WI38 (cell line): Measurements from ENCODE around the gene NUP214.

ENCODE experiments used
- H3K4me3 ChIP-seq: 2 replicates; pipeline ENCODE4 v1.5.1; 2011; ENCODE audit warnings: low read depth, mild to moderate bottlenecking, control low read depth, low read length
- TF ChIP-seq, protein P1 (sequence below): IDR thresholded peaks from 2 replicates; pipeline ENCODE4 v1.5.1; 2012; ENCODE audit warnings: low read depth, mild to moderate bottlenecking, control low read depth, low read length

NUP214 gene

GRCh38 chr9:131227112-131227958 is 101.9 kb downstream of the NUP214 start:
- TF ChIP-seq, protein P1, sequence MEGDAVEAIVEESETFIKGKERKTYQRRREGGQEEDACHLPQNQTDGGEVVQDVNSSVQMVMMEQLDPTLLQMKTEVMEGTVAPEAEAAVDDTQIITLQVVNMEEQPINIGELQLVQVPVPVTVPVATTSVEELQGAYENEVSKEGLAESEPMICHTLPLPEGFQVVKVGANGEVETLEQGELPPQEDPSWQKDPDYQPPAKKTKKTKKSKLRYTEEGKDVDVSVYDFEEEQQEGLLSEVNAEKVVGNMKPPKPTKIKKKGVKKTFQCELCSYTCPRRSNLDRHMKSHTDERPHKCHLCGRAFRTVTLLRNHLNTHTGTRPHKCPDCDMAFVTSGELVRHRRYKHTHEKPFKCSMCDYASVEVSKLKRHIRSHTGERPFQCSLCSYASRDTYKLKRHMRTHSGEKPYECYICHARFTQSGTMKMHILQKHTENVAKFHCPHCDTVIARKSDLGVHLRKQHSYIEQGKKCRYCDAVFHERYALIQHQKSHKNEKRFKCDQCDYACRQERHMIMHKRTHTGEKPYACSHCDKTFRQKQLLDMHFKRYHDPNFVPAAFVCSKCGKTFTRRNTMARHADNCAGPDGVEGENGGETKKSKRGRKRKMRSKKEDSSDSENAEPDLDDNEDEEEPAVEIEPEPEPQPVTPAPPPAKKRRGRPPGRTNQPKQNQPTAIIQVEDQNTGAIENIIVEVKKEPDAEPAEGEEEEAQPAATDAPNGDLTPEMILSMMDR, result no peak
- H3K4me3 ChIP-seq, result no peak overlapping the region

GRCh38 chr9:131227959-131228460 is 102.6 kb downstream of the NUP214 start:
- H3K4me3 ChIP-seq, result no peak overlapping the region
- TF ChIP-seq, protein P1, result no peak

- TF ChIP-seq, protein P1, result no peak
- no peak overlapping the region for H3K4me3 ChIP-seq
Measured at GRCh38 chr9:131228988-131229387, 103.6 kb downstream of the NUP214 start.

DNA sequence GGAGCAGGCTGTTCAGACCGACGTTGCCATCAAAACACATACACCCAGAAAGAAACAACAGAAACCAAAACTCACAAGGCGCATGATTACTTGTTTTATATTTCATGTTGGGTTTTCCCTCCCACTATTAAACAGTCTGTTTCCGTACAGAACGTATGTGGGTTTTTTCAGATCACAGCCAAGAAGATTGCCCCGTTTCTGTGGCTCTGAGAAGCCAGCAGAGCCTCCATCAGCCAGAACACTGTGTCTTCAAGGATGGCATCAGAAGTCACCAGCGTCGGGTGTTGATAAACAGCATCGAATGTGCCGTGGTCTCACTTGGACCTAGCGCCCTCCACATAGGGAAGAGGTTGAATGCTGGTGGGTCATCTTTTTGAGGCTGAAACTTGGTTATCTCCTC is 108.2 kb downstream of the NUP214 start:
- H3K4me3 ChIP-seq, result no peak overlapping the region
- TF ChIP-seq, protein P1, result no peak

DNA sequence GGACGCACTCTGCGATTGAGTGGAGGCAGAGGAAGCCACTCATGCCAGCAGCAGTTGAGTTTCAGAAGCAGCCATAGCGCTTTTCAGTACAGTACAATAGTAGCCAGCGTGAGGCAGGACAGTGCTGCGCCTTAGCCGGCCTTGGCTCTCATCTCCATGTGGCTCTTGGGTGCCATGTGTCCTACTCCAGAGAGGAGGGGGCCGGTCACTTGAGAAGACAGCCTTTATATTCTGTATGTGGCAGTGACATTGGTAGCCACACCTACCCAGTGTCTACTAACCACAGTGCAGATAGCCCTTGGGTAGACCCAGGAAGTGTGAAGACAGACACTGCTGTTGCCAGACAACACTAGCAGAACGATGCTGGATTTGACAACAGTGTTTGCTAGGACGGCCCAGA is 108.6 kb downstream of the NUP214 start:
- H3K4me3 ChIP-seq, result no peak overlapping the region
- TF ChIP-seq, protein P1, result no peak

- H3K4me3 ChIP-seq, result no peak overlapping the region
- TF ChIP-seq, protein P1, result no peak
Measured at GRCh38 chr9:131234799-131235479, 109.6 kb downstream of the NUP214 start.

DNA sequence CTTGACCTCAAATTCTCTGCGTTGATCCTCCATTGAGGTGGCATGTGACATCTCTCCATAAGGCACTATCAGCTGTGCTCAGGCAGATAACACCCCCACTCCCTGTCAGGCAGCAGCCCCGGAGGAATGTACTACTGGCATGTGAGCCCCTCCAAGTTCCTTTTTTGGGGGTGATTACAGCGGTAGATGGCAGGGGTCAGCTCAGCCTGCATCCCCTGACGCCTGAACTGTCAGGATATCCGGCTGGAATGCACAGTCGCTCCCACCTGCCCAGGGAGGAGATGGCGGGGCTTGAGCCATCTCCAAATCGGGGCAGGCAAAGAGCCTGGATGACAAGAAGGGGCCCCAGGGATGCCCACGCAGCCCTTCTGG is 110.1 kb downstream of the NUP214 start:
- no peak overlapping the region for H3K4me3 ChIP-seq
- TF ChIP-seq, protein P1, result no peak
